Prostate gland (tissue), 2 donors: ENCODE data around the gene ABCC9. TPM values are rescaled to one million over a fixed set of nuclear protein-coding genes. Genes with fewer than 3 reads are reported as not detected.

Source experiments
- DNase-seq: peaks from one replicate; pipeline ENCODE4 v3.0.0-alpha.2; 2019; ENCODE audit warnings: low spot score
- H3K27ac ChIP-seq, 2 donors: fragments of 200-600 bp; sonication (generic); 2 replicates each; pipeline ENCODE4 v1.5.1; 2017 to 2019
- H3K27me3 ChIP-seq: fragments of 200-600 bp; sonication (generic); replicated peaks from 2 replicates; pipeline ENCODE4 v1.5.1; 2019; ENCODE audit not compliant: insufficient read depth
- H3K36me3 ChIP-seq, 2 donors: fragments of 200-600 bp; sonication (generic); 1 replicate in 1 of 2; 2 replicates in 1 of 2; pipeline versions ENCODE4 v1.5.1 to v1.8.1; 2017 to 2019
- H3K4me1 ChIP-seq: fragments of 200-600 bp; sonication (generic); replicated peaks from 2 replicates; pipeline ENCODE4 v1.5.1; 2019
- H3K4me3 ChIP-seq, 2 donors: fragments of 200-600 bp; sonication (generic); 2 replicates each; pipeline ENCODE4 v1.5.1; 2017 to 2019
- H3K9me3 ChIP-seq: fragments of 200-600 bp; sonication (generic); 2 replicates; pipeline ENCODE4 v1.5.1; 2017
- CTCF ChIP-seq, 4 experiments: fragments of 200-600 bp in 2 of 4; fragments of 450-650 bp in 2 of 4; sonication (generic) in 2 of 4; IDR thresholded peaks; 1 replicate in 3 of 4; 2 replicates in 1 of 4; pipeline ENCODE4 v1.5.1; 2016 to 2019; ENCODE audit warnings: antibody characterized with exemption in 4 of 4, mild to moderate bottlenecking in 2 of 4, moderate library complexity in 2 of 4
- POLR2A ChIP-seq: fragments of 450-650 bp; IDR thresholded peaks from one replicate; pipeline ENCODE4 v1.6.1; 2016; ENCODE audit warnings: antibody characterized with exemption, mild to moderate bottlenecking
- POLR2AphosphoS5 ChIP-seq: sonication (generic); formaldehyde crosslinking; IDR thresholded peaks from one replicate; pipeline ENCODE4 v1.6.1; 2017; ENCODE audit warnings: antibody characterized with exemption
- WGBS: methylation state at CpG from one replicate; pipeline ENCODE4 v1.1.5; 2018; 5-methylcytosine and 5-hydroxymethylcytosine counted together
- intact Hi-C: fragments of 100-400 bp; cut with DNase I; formaldehyde crosslinking; loops from one replicate; pipeline ENCODE4 v1.14.2; 2022
- total RNA-seq, 2 donors: library from RNA; depleted of rRNA; stranded (reverse); fragments of >200 nt; gene quantifications; one replicate each; pipeline ENCODE4 v1.1.0, GENCODE V29; 2016

Gene ABCC9
- total RNA-seq, 2 donors from 2014 or later: 6.1 to 10.5 TPM

- no peaks in the 10 kb centered on the region for H3K4me1 ChIP-seq
- no peaks in the 10 kb centered on the region for H3K27me3 ChIP-seq
- no peaks in the 10 kb centered on the region for H3K9me3 ChIP-seq
- no peaks in the 10 kb centered on the region for H3K36me3 ChIP-seq
- TF ChIP-seq POLR2A (no peak), CTCF (IDR thresholded peaks at IDR 0.05) (no peak), POLR2AphosphoS5 (no peak)
- no peak for DNase-seq
- no peak overlapping the region for H3K27ac ChIP-seq
- intact Hi-C loops: no loop called here
- 84% methylated on average over 5 of the region's 5 CpGs for WGBS
- no peak overlapping the region for H3K4me3 ChIP-seq
These were observed 89.0 kb downstream of the ABCC9 start for GRCh38 chr12:21852251-21852650.

- H3K27me3 ChIP-seq: no peaks in the 10 kb centered on the region
- WGBS: 92% methylated on average over 1 of the region's 1 CpG
These were observed 90.1 kb downstream of the ABCC9 start for GRCh38 chr12:21851151-21851550.

GRCh38 chr12:21850419-21850818, 90.8 kb downstream of the ABCC9 start:
- no peak for DNase-seq
- Histone ChIP-seq H3K27ac (no peak overlapping the region), H3K27me3 (no peaks in the 10 kb centered on the region), H3K9me3 (no peaks in the 10 kb centered on the region), H3K4me1 (no peaks in the 10 kb centered on the region), H3K36me3 (no peaks in the 10 kb centered on the region), H3K4me3 (no peak overlapping the region)
- WGBS: 26% methylated on average over 4 of the region's 4 CpGs
- intact Hi-C loops: no loop called here
- no peak for TF ChIP-seq CTCF (IDR thresholded peaks at IDR 0.05)

More at GRCh38 chr12:21851151-21851550, 90.1 kb downstream of the ABCC9 start:
- intact Hi-C loops: no loop called here
- Histone ChIP-seq H3K4me3 (no peak overlapping the region), H3K4me1 (no peaks in the 10 kb centered on the region), H3K9me3 (no peaks in the 10 kb centered on the region), H3K27ac (no peak overlapping the region), H3K36me3 (no peaks in the 10 kb centered on the region)
- no peak for DNase-seq
- TF ChIP-seq POLR2AphosphoS5 (no peak), POLR2A (no peak), CTCF (IDR thresholded peaks at IDR 0.05) (no peak)

- DNase-seq: no peak
- H3K4me3 ChIP-seq: no peak overlapping the region
- no peaks in the 10 kb centered on the region for H3K4me1 ChIP-seq
- WGBS: 59% methylated on average over 2 of the region's 2 CpGs
- no peaks in the 10 kb centered on the region for H3K27me3 ChIP-seq
- H3K36me3 ChIP-seq: no peaks in the 10 kb centered on the region
- intact Hi-C loops: no loop called here
- no peaks in the 10 kb centered on the region for H3K9me3 ChIP-seq
- H3K27ac ChIP-seq: no peak overlapping the region
- no peak for TF ChIP-seq POLR2AphosphoS5
- no peak for TF ChIP-seq CTCF (IDR thresholded peaks at IDR 0.05)
These were observed 91.3 kb downstream of the ABCC9 start for GRCh38 chr12:21849878-21850277.

- DNase-seq: no peak
- WGBS: 90% methylated on average over 5 of the region's 5 CpGs
- TF ChIP-seq POLR2A (no peak), POLR2AphosphoS5 (no peak), CTCF (IDR thresholded peaks at IDR 0.05) (no peak)
- intact Hi-C loops: no loop called here
- no peaks in the 10 kb centered on the region for H3K9me3 ChIP-seq
- no peak overlapping the region for H3K4me3 ChIP-seq
- no peak overlapping the region for H3K27ac ChIP-seq
- H3K36me3 ChIP-seq: no peaks in the 10 kb centered on the region
- H3K4me1 ChIP-seq: no peaks in the 10 kb centered on the region
- H3K27me3 ChIP-seq: no peaks in the 10 kb centered on the region
These were observed 93.0 kb downstream of the ABCC9 start for GRCh38 chr12:21848192-21848591.
